Measurements from ENCODE around the gene CERS6.
"Not testable (repeated sequence)": the region's sequence is repeated elsewhere in the genome, so short reads cannot be mapped to it uniquely, and the experiment has no call there.

The CERS6 gene

GRCh38 chr2:168655207-168655606 lies 199.1 kb downstream of the CERS6 start:
- no peak overlapping the region for H3K9ac ChIP-seq (ENCODE audit: insufficient read length)
- no peak for TF ChIP-seq FOXP2 (optimal IDR thresholded peaks at IDR 0.05; ENCODE audit: control extremely low read depth, extremely low read length, insufficient read depth)
- TF ChIP-seq EZH2 (IDR thresholded peaks at IDR 0.05): no peak
- no peak for TF ChIP-seq POLR2AphosphoS5 (IDR thresholded peaks at IDR 0.05; ENCODE audit: borderline replicate concordance, low read depth, low read length)
- no peak overlapping the region for H3K27ac ChIP-seq
- H3K36me3 ChIP-seq (ENCODE audit: insufficient read depth, low read length): no peaks in the 10 kb centered on the region
- DNase-seq (ENCODE audit: low read depth, low spot score): no peak
- H3K4me3 ChIP-seq: no peak overlapping the region
- H3K9me3 ChIP-seq (ENCODE audit: low read depth, low read length): no peaks in the 10 kb centered on the region

- not testable (repeated sequence) for H3K36me3 ChIP-seq (ENCODE audit: insufficient read depth, low read length); H3K27ac ChIP-seq; DNase-seq (ENCODE audit: low read depth, low spot score); H3K9me3 ChIP-seq (ENCODE audit: low read depth, low read length); H3K4me3 ChIP-seq; H3K9ac ChIP-seq (ENCODE audit: insufficient read length)
These were observed 201.3 kb downstream of the CERS6 start for GRCh38 chr2:168657378-168657777.

- no peaks in the 10 kb centered on the region for H3K36me3 ChIP-seq (ENCODE audit: insufficient read depth, low read length)
- no peak overlapping the region for H3K27ac ChIP-seq
- TF ChIP-seq FOXP2 (optimal IDR thresholded peaks at IDR 0.05; ENCODE audit: control extremely low read depth, extremely low read length, insufficient read depth) (no peak), EZH2 (IDR thresholded peaks at IDR 0.05) (no peak), POLR2AphosphoS5 (IDR thresholded peaks at IDR 0.05; ENCODE audit: borderline replicate concordance, low read depth, low read length) (no peak)
- no peaks in the 10 kb centered on the region for H3K9me3 ChIP-seq (ENCODE audit: low read depth, low read length)
- DNase-seq (ENCODE audit: low read depth, low spot score): no peak
- H3K9ac ChIP-seq (ENCODE audit: insufficient read length): no peak overlapping the region
- no peak overlapping the region for H3K4me3 ChIP-seq
These were observed 202.6 kb downstream of the CERS6 start for GRCh38 chr2:168658706-168659105.

GRCh38 chr2:168660870-168661862 lies 205.1 kb downstream of the CERS6 start:
- peak overlapping the region; percentile 44; the same call in 1 of the 2 replicates for H3K4me3 ChIP-seq
- no peak overlapping the region for H3K27ac ChIP-seq
- H3K36me3 ChIP-seq (ENCODE audit: insufficient read depth, low read length): no peaks in the 10 kb centered on the region
- TF ChIP-seq FOXP2 (optimal IDR thresholded peaks at IDR 0.05; ENCODE audit: control extremely low read depth, extremely low read length, insufficient read depth) (no peak), EZH2 (IDR thresholded peaks at IDR 0.05) (no peak), POLR2AphosphoS5 (IDR thresholded peaks at IDR 0.05; ENCODE audit: borderline replicate concordance, low read depth, low read length) (no peak)
- H3K9me3 ChIP-seq (ENCODE audit: low read depth, low read length): no peaks in the 10 kb centered on the region
- no peak overlapping the region for H3K9ac ChIP-seq (ENCODE audit: insufficient read length)
- peak; percentile 12 for DNase-seq (ENCODE audit: low read depth, low spot score)

GRCh38 chr2:168661863-168662256 lies 205.8 kb downstream of the CERS6 start:
- Histone ChIP-seq H3K9ac (ENCODE audit: insufficient read length) (no peak overlapping the region), H3K36me3 (ENCODE audit: insufficient read depth, low read length) (no peaks in the 10 kb centered on the region), H3K9me3 (ENCODE audit: low read depth, low read length) (no peaks in the 10 kb centered on the region), H3K27ac (no peak overlapping the region), H3K4me3 (peak overlapping the region; percentile 44; the same call in 1 of the 2 replicates)
- TF ChIP-seq FOXP2 (optimal IDR thresholded peaks at IDR 0.05; ENCODE audit: control extremely low read depth, extremely low read length, insufficient read depth) (no peak), EZH2 (IDR thresholded peaks at IDR 0.05) (no peak), POLR2AphosphoS5 (IDR thresholded peaks at IDR 0.05; ENCODE audit: borderline replicate concordance, low read depth, low read length) (no peak)
- DNase-seq (ENCODE audit: low read depth, low spot score): no peak

GRCh38 chr2:168662651-168663208 lies 206.7 kb downstream of the CERS6 start:
- Histone ChIP-seq H3K4me3 (no peak overlapping the region), H3K9me3 (ENCODE audit: low read depth, low read length) (no peaks in the 10 kb centered on the region), H3K27ac (no peak overlapping the region), H3K9ac (ENCODE audit: insufficient read length) (no peak overlapping the region), H3K36me3 (ENCODE audit: insufficient read depth, low read length) (no peaks in the 10 kb centered on the region)
- TF ChIP-seq EZH2 (IDR thresholded peaks at IDR 0.05) (no peak), POLR2AphosphoS5 (IDR thresholded peaks at IDR 0.05; ENCODE audit: borderline replicate concordance, low read depth, low read length) (no peak), FOXP2 (optimal IDR thresholded peaks at IDR 0.05; ENCODE audit: control extremely low read depth, extremely low read length, insufficient read depth) (no peak)
- DNase-seq (ENCODE audit: low read depth, low spot score): no peak

- H3K9ac ChIP-seq (ENCODE audit: insufficient read length): no peak overlapping the region
- no peak overlapping the region for H3K27ac ChIP-seq
- no peaks in the 10 kb centered on the region for H3K36me3 ChIP-seq (ENCODE audit: insufficient read depth, low read length)
- TF ChIP-seq POLR2AphosphoS5 (IDR thresholded peaks at IDR 0.05; ENCODE audit: borderline replicate concordance, low read depth, low read length) (no peak), EZH2 (IDR thresholded peaks at IDR 0.05) (no peak), FOXP2 (optimal IDR thresholded peaks at IDR 0.05; ENCODE audit: control extremely low read depth, extremely low read length, insufficient read depth) (no peak)
- DNase-seq (ENCODE audit: low read depth, low spot score): no peak
- no peak overlapping the region for H3K4me3 ChIP-seq
- H3K9me3 ChIP-seq (ENCODE audit: low read depth, low read length): no peaks in the 10 kb centered on the region
These were observed 207.9 kb downstream of the CERS6 start for GRCh38 chr2:168663993-168664392.

- not testable (repeated sequence) for DNase-seq (ENCODE audit: low read depth, low spot score)
These were observed 208.6 kb downstream of the CERS6 start for GRCh38 chr2:168664715-168665114.

More at GRCh38 chr2:168664715-168665114, 208.6 kb downstream of the CERS6 start:
- H3K27ac ChIP-seq; H3K36me3 ChIP-seq (ENCODE audit: insufficient read depth, low read length); H3K9ac ChIP-seq (ENCODE audit: insufficient read length); H3K4me3 ChIP-seq; H3K9me3 ChIP-seq (ENCODE audit: low read depth, low read length): not testable (repeated sequence)

Measured in SK-N-MC (cell line).